ENCODE data around the gene ZC3H4.
A peak's percentile ranks its signal among the peaks of the same experiment; 100 is the strongest.

ZC3H4 gene

GRCh38 chr19:47047763-47048405, 65.7 kb downstream of the ZC3H4 start:
- DNase-seq (ENCODE audit: low read depth) = peak; percentile 96

GRCh38 chr19:47047272-47047762, 66.3 kb downstream of the ZC3H4 start:
- DNase-seq (ENCODE audit: low read depth) = no peak

- no peak for DNase-seq (ENCODE audit: low read depth)
These were observed 67.6 kb downstream of the ZC3H4 start for GRCh38 chr19:47045867-47046470.

- no peak for DNase-seq (ENCODE audit: low read depth)
These were observed 68.4 kb downstream of the ZC3H4 start for GRCh38 chr19:47044946-47045866.

- DNase-seq (ENCODE audit: low read depth) = no peak
These were observed 72.7 kb downstream of the ZC3H4 start for GRCh38 chr19:47040869-47041268.

- DNase-seq (ENCODE audit: low read depth) = no peak
These were observed 74.2 kb downstream of the ZC3H4 start for GRCh38 chr19:47039239-47039874.

GRCh38 chr19:47037766-47038165, 75.8 kb downstream of the ZC3H4 start:
- no peak for DNase-seq (ENCODE audit: low read depth)

GRCh38 chr19:47036097-47036651, 77.4 kb downstream of the ZC3H4 start:
- DNase-seq (ENCODE audit: low read depth) = peak; percentile 33

- peak; percentile 80 for DNase-seq (ENCODE audit: low read depth)
These were observed 78.2 kb downstream of the ZC3H4 start for GRCh38 chr19:47035127-47036096.

GRCh38 chr19:47032171-47032811, 81.3 kb downstream of the ZC3H4 start:
- DNase-seq (ENCODE audit: low read depth) = peak; percentile 20

- no peak for DNase-seq (ENCODE audit: low read depth)
These were observed 85.4 kb downstream of the ZC3H4 start for GRCh38 chr19:47028195-47028601.

GRCh38 chr19:47027586-47028088, 85.9 kb downstream of the ZC3H4 start:
- no peak for DNase-seq (ENCODE audit: low read depth)

GRCh38 chr19:47026889-47027288, 86.7 kb downstream of the ZC3H4 start:
- no peak for DNase-seq (ENCODE audit: low read depth)

GRCh38 chr19:47026156-47026555, 87.4 kb downstream of the ZC3H4 start:
- DNase-seq (ENCODE audit: low read depth) = no peak

GRCh38 chr19:47024502-47024901, 89.1 kb downstream of the ZC3H4 start:
- no peak for DNase-seq (ENCODE audit: low read depth)

- DNase-seq (ENCODE audit: low read depth) = no peak
These were observed 90.2 kb downstream of the ZC3H4 start for GRCh38 chr19:47023448-47023794.

GRCh38 chr19:47022541-47023447, 90.8 kb downstream of the ZC3H4 start:
- no peak for DNase-seq (ENCODE audit: low read depth)

GRCh38 chr19:47022140-47022536, 91.4 kb downstream of the ZC3H4 start:
- no peak for DNase-seq (ENCODE audit: low read depth)

- no peak for DNase-seq (ENCODE audit: low read depth)
These were observed 91.9 kb downstream of the ZC3H4 start for GRCh38 chr19:47021536-47022139.

Measured in iris pigment epithelial cell (primary cell).